K562 (cell line): Measurements from ENCODE around the gene RAG2. TPM values are rescaled to one million over a fixed set of nuclear protein-coding genes. Genes with fewer than 3 reads are reported as not detected.
A peak's percentile ranks its signal among the peaks of the same experiment; 100 is the strongest.

Experiments
- AFF1 ChIP-seq, 2 experiments: fragments of 450-650 bp; IDR thresholded peaks; 2 replicates each; pipeline ENCODE4 v1.6.1; 2018; ENCODE audit warnings: mild to moderate bottlenecking in 2 of 2, low read depth in 1 of 2; ENCODE audit not compliant: partially characterized antibody in 2 of 2
- EHMT2 ChIP-seq: fragments of 450-650 bp; IDR thresholded peaks from 2 replicates; pipeline ENCODE4 v1.6.1; 2018; ENCODE audit warnings: antibody characterized with exemption
- GATAD2B ChIP-seq: fragments of 450-650 bp; IDR thresholded peaks from 2 replicates; pipeline ENCODE4 v1.6.1; 2017; ENCODE audit warnings: mild to moderate bottlenecking, borderline replicate concordance
- GTF2A2 ChIP-seq: IDR thresholded peaks from 2 replicates; pipeline ENCODE4 v1.6.1; 2016; ENCODE audit warnings: mild to moderate bottlenecking, missing genetic modification characterization, missing compliant biosample characterization
- HDAC2 ChIP-seq: fragments of 450-650 bp; IDR thresholded peaks from 2 replicates; pipeline ENCODE4 v1.6.1; 2016; ENCODE audit warnings: mild to moderate bottlenecking
- NCOA6 ChIP-seq: fragments of 450-650 bp; IDR thresholded peaks from 2 replicates; pipeline ENCODE4 v1.6.1; 2017; ENCODE audit warnings: mild to moderate bottlenecking
- RFX1 ChIP-seq: fragments of 450-650 bp; IDR thresholded peaks from 2 replicates; pipeline ENCODE4 v1.6.1; 2016; ENCODE audit warnings: mild to moderate bottlenecking, moderate library complexity
- SRSF3 ChIP-seq: fragments of 200-400 bp; formaldehyde crosslinking; IDR thresholded peaks from 2 replicates; pipeline ENCODE4 v1.6.1; 2016; ENCODE audit warnings: mild to moderate bottlenecking, low read length, moderate library complexity; ENCODE audit not compliant: insufficient read depth
- ZBTB12 ChIP-seq: fragments of 250-450 bp; sonication (Bioruptor Pico); IDR thresholded peaks from 2 replicates; pipeline ENCODE4 v1.4.0; 2020
- ZNF347 ChIP-seq: fragments of 450-650 bp; formaldehyde crosslinking; IDR thresholded peaks from 2 replicates; pipeline ENCODE4 v1.4.0; 2020; ENCODE audit warnings: low read depth, mild to moderate bottlenecking, moderate library complexity
- ZZZ3 ChIP-seq: fragments of 450-650 bp; IDR thresholded peaks from 2 replicates; pipeline ENCODE4 v1.6.1; 2016; ENCODE audit warnings: antibody characterized with exemption, mild to moderate bottlenecking, moderate library complexity
- polyA plus RNA-seq, 8 experiments: library from polyadenylated mRNA; depleted of rRNA in 4 of 8; stranded (reverse) in 5 of 8; unstranded in 3 of 8; fragments of >200 nt; fragmentation: Nextera tagmentation in 2 of 8; fragmentation: Illumina TruSeq in 1 of 8; extraction: Ambion mirVana in 2 of 8; extraction: Trizol in 1 of 8; gene quantifications; 2 replicates each; pipeline versions ENCODE4 v1.2.1 to v1.2.3, GENCODE V29; 2011 to 2014; ENCODE audit warnings: inconsistent platforms in 1 of 8, missing spikeins in 1 of 8
- total RNA-seq, 7 experiments: library from RNA; depleted of rRNA in 6 of 7; stranded (reverse); fragments of >200 nt in 6 of 7; fragmentation: Illumina TruSeq in 2 of 7; extraction: Trizol in 2 of 7; gene quantifications; 2 replicates each; pipeline versions ENCODE4 v1.2.1 to v1.2.3, GENCODE V29; 2011 to 2021; ENCODE audit warnings: low replicate concordance in 1 of 7
- TF ChIP-seq, protein P1 (sequence below): fragments of 450-650 bp; IDR thresholded peaks from 2 replicates; pipeline ENCODE4 v1.6.1; 2014; ENCODE audit warnings: low read depth, mild to moderate bottlenecking, moderate library complexity, borderline replicate concordance
- TF ChIP-seq, protein P2 (sequence below), 2 experiments: fragments of 450-650 bp in 1 of 2; sonication (generic) in 1 of 2; formaldehyde crosslinking in 1 of 2; IDR thresholded peaks in 1 of 2; conservative IDR thresholded peaks in 1 of 2; 2 replicates each; pipeline versions ENCODE4 v1.6.1 to v1.8.1; 2016 to 2023; ENCODE audit warnings: mild to moderate bottlenecking in 2 of 2, moderate library complexity in 2 of 2, inconsistent platforms in 1 of 2, missing genetic modification reagents in 1 of 2
- TF ChIP-seq, protein P3 (sequence below), 2 experiments: fragments of 250-450 bp in 1 of 2; fragments of 450-650 bp in 1 of 2; sonication (Bioruptor Pico) in 1 of 2; IDR thresholded peaks; 2 replicates each; pipeline versions ENCODE4 v1.6.1 to v1.8.0; 2016 to 2021; ENCODE audit warnings: mild to moderate bottlenecking in 2 of 2, moderate library complexity in 2 of 2, missing compliant biosample characterization in 1 of 2, missing genetic modification characterization in 1 of 2
- TF ChIP-seq, protein P4 (sequence below): fragments of 250-450 bp; sonication (Bioruptor Pico); IDR thresholded peaks from 2 replicates; pipeline ENCODE4 v1.5.0; 2020; ENCODE audit warnings: mild to moderate bottlenecking, borderline replicate concordance

RAG2 gene
- total and polyA plus RNA-seq, 9 of the 15 experiments (the other 6 are each of a cell fraction or from before 2014, with no cell fraction given): 0.06 to 2.7 (median 0.26) TPM; not detected in 3

GRCh38 chr11:36594316-36594989, 3.6 kb downstream of the RAG2 start, which contains the start of gene IFTAP (continued):
- TF ChIP-seq, protein P1, sequence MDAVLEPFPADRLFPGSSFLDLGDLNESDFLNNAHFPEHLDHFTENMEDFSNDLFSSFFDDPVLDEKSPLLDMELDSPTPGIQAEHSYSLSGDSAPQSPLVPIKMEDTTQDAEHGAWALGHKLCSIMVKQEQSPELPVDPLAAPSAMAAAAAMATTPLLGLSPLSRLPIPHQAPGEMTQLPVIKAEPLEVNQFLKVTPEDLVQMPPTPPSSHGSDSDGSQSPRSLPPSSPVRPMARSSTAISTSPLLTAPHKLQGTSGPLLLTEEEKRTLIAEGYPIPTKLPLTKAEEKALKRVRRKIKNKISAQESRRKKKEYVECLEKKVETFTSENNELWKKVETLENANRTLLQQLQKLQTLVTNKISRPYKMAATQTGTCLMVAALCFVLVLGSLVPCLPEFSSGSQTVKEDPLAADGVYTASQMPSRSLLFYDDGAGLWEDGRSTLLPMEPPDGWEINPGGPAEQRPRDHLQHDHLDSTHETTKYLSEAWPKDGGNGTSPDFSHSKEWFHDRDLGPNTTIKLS: peak; percentile 85
- TF ChIP-seq RFX1 (peak; percentile 71), GATAD2B (peak; percentile 50; the same call in 1 of the 2 replicates), HDAC2 (peak; percentile 68), SRSF3 (no peak), AFF1 (IDR thresholded peaks at IDR 0.05; ENCODE audit: low read depth in 1 of 2, partially characterized antibody in 2 of 2) (peak; percentile 84 to 99), EHMT2 (peak; percentile 88), GTF2A2 (tag) (peak; percentile 38; the same call in 1 of the 2 replicates), NCOA6 (no peak), ZZZ3 (peak; percentile 53; the same call in 1 of the 2 replicates), ZBTB12 (CRISPR knock-in tag) (0 out of 2 replicates have a peak, but pooled peaks have one; percentile 55), ZNF347 (CRISPR knock-in tag) (no peak)
- TF ChIP-seq, protein P2, sequence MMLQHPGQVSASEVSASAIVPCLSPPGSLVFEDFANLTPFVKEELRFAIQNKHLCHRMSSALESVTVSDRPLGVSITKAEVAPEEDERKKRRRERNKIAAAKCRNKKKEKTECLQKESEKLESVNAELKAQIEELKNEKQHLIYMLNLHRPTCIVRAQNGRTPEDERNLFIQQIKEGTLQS (IDR thresholded peaks at IDR 0.05): no peak
- TF ChIP-seq, protein P2 (CRISPR knock-in tag; conservative IDR thresholded peaks at IDR 0.05): 0 out of 2 replicates have a peak, but pooled peaks have one; percentile 15
- TF ChIP-seq, protein P3, sequence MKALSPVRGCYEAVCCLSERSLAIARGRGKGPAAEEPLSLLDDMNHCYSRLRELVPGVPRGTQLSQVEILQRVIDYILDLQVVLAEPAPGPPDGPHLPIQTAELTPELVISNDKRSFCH (CRISPR knock-in tag; IDR thresholded peaks at IDR 0.05): no peak
- TF ChIP-seq, protein P3 (tag; IDR thresholded peaks at IDR 0.05): peak; percentile 86; the same call in 1 of the 2 replicates
- TF ChIP-seq, protein P4, sequence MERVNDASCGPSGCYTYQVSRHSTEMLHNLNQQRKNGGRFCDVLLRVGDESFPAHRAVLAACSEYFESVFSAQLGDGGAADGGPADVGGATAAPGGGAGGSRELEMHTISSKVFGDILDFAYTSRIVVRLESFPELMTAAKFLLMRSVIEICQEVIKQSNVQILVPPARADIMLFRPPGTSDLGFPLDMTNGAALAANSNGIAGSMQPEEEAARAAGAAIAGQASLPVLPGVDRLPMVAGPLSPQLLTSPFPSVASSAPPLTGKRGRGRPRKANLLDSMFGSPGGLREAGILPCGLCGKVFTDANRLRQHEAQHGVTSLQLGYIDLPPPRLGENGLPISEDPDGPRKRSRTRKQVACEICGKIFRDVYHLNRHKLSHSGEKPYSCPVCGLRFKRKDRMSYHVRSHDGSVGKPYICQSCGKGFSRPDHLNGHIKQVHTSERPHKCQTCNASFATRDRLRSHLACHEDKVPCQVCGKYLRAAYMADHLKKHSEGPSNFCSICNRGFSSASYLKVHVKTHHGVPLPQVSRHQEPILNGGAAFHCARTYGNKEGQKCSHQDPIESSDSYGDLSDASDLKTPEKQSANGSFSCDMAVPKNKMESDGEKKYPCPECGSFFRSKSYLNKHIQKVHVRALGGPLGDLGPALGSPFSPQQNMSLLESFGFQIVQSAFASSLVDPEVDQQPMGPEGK (CRISPR knock-in tag): peak; percentile 42; the same call in 1 of the 2 replicates
